Endometrium (tissue), 2 donors: ENCODE results near the gene APCDD1L.
"Not testable (repeated sequence)": the region's sequence is repeated elsewhere in the genome, so short reads cannot be mapped to it uniquely, and the experiment has no call there.

Experiments
- FAIRE-seq: peaks from 2 replicates; lab custom pipeline; 2012; peaks lifted over from hg19 to GRCh38; lab: Jason Lieb, UNC
- donor health status: control.
- donor health status: control.

APCDD1L gene

GRCh38 chr20:58513580-58514285, 1.5 kb downstream of the APCDD1L start:
- no peak for FAIRE-seq

- FAIRE-seq = no peak
Observed at GRCh38 chr20:58512808-58513552, 2.2 kb downstream of the APCDD1L start.

- no peak for FAIRE-seq
Observed at GRCh38 chr20:58511861-58512260, 3.3 kb downstream of the APCDD1L start.

GRCh38 chr20:58511364-58511763, 3.8 kb downstream of the APCDD1L start:
- FAIRE-seq = no peak

- FAIRE-seq = no peak
Observed at GRCh38 chr20:58510921-58511320, 4.3 kb downstream of the APCDD1L start.

- no peak for FAIRE-seq
Observed at GRCh38 chr20:58508762-58509395, 6.3 kb downstream of the APCDD1L start.

GRCh38 chr20:58506999-58507398, 8.2 kb downstream of the APCDD1L start:
- FAIRE-seq = not testable (repeated sequence)

- no peak for FAIRE-seq
Observed at GRCh38 chr20:58504566-58504965, 10.6 kb downstream of the APCDD1L start.

- FAIRE-seq = no peak
Observed at GRCh38 chr20:58503668-58504067, 11.5 kb downstream of the APCDD1L start.

- no peak for FAIRE-seq
Observed at GRCh38 chr20:58500256-58500655, 14.9 kb downstream of the APCDD1L start.

- no peak for FAIRE-seq
Observed at GRCh38 chr20:58498470-58499068, 16.6 kb downstream of the APCDD1L start.

GRCh38 chr20:58497724-58498469, 17.3 kb downstream of the APCDD1L start:
- FAIRE-seq = no peak

- no peak for FAIRE-seq
Observed at GRCh38 chr20:58497076-58497641, 18.0 kb downstream of the APCDD1L start.

GRCh38 chr20:58496429-58496769, 18.8 kb downstream of the APCDD1L start:
- FAIRE-seq = no peak

GRCh38 chr20:58495623-58496428, 19.4 kb downstream of the APCDD1L start:
- no peak for FAIRE-seq

GRCh38 chr20:58494923-58495622, 20.1 kb downstream of the APCDD1L start:
- no peak for FAIRE-seq

- FAIRE-seq = no peak
Observed at GRCh38 chr20:58492795-58493524, 22.2 kb downstream of the APCDD1L start.

GRCh38 chr20:58492074-58492718, 23.0 kb downstream of the APCDD1L start:
- no peak for FAIRE-seq

GRCh38 chr20:58486207-58486606, 29.0 kb downstream of the APCDD1L start:
- FAIRE-seq = peak; percentile 15
